K562 (cell line): ENCODE results near the gene FAT2. TPM values are rescaled to one million over a fixed set of nuclear protein-coding genes. Genes with fewer than 3 reads are reported as not detected.

Experiments used
- ATAC-seq: fragments of 200-7000 bp; cut with Tn5 transposase; 3 replicates; pipeline ENCODE4 v1.9.1; 2020; ENCODE audit warnings: moderate library complexity
- BruUV-seq: library from RNA; stranded (reverse); fragments of 400-500 nt; replicated peaks from 2 replicates; lab custom pipeline; 2021; lab: Mats Ljungman, UMichigan
- CTCF ChIA-PET: fragments of 300-600 bp; formaldehyde crosslinking; extraction: SDS; loops from one replicate; lab custom pipeline; 2021; ENCODE audit warnings: low intra/inter-chr PET ratio; lab: Yijun Ruan, JAX
- POLR2A ChIA-PET: fragments of 300-600, 350-650 bp; sonication (Branson Sonifier 250); formaldehyde crosslinking; extraction: SDS; loops from one replicate; lab custom pipeline; 2021; ENCODE audit warnings: antibody characterized with exemption, inconsistent platforms; lab: Yijun Ruan, JAX
- DNase-seq, 4 experiments: peaks; one replicate each; pipeline versions ENCODE4 v3.0.0 to v3.0.0-alpha.2; 2011 to 2018; ENCODE audit warnings: low spot score in 3 of 4, mixed read lengths in 3 of 4; ENCODE audit errors: extremely low read depth in 1 of 4
- FAIRE-seq: peaks from 2 replicates; lab custom pipeline; 2011; peaks lifted over from hg19 to GRCh38; lab: Jason Lieb, UNC
- H2AFZ ChIP-seq: 2 replicates; pipeline ENCODE4 v1.6.0; 2011; ENCODE audit warnings: low read depth, low read length, control low read depth, inconsistent platforms
- H3K27ac ChIP-seq: fragments of 200-600 bp; 3 replicates; pipeline ENCODE4 v1.8.0; 2011; ENCODE audit warnings: low read depth, mild to moderate bottlenecking, control low read depth, inconsistent platforms, low read length, moderate library complexity, mixed read lengths; ENCODE audit errors: extremely low read depth
- H3K27me3 ChIP-seq, 2 experiments: fragments of 300-600 bp in 1 of 2; 2 replicates in 1 of 2; 3 replicates in 1 of 2; pipeline versions ENCODE4 v1.6.0 to v1.8.0; 2011; ENCODE audit warnings: inconsistent platforms in 2 of 2, low read length in 2 of 2, mild to moderate bottlenecking in 1 of 2, mixed read lengths in 1 of 2, moderate library complexity in 1 of 2; ENCODE audit not compliant: control insufficient read depth in 2 of 2, insufficient read depth in 2 of 2
- H3K36me3 ChIP-seq: fragments of 300-600 bp; 3 replicates; pipeline ENCODE4 v1.8.0; 2011; ENCODE audit warnings: mild to moderate bottlenecking, low read length, inconsistent platforms; ENCODE audit not compliant: control insufficient read depth, insufficient read depth
- H3K4me1 ChIP-seq, 2 experiments: fragments of 200-600 bp in 1 of 2; replicated peaks in 1 of 2; 2 replicates in 1 of 2; 3 replicates in 1 of 2; pipeline versions ENCODE4 v1.5.1 to v1.8.0; 2011; ENCODE audit warnings: inconsistent platforms in 2 of 2, low read length in 2 of 2, mild to moderate bottlenecking in 1 of 2, mixed read lengths in 1 of 2, moderate library complexity in 1 of 2; ENCODE audit not compliant: control insufficient read depth in 2 of 2, insufficient read depth in 2 of 2
- H3K4me2 ChIP-seq: 2 replicates; pipeline ENCODE4 v1.6.1; 2011; ENCODE audit warnings: low read length, control low read depth, inconsistent platforms, mixed read lengths; ENCODE audit not compliant: insufficient read depth
- H3K4me3 ChIP-seq: fragments of 200-600 bp; sonication (generic), shearing (Covaris generic); 2 replicates; pipeline ENCODE4 v1.5.1; 2016; ENCODE audit warnings: control low read depth, inconsistent platforms
- H3K79me2 ChIP-seq: fragments of 200-600 bp; 3 replicates; pipeline ENCODE4 v1.8.0; 2011; ENCODE audit warnings: low read length, inconsistent platforms; ENCODE audit not compliant: control insufficient read depth, insufficient read depth
- H3K9ac ChIP-seq, 2 experiments: 2 replicates each; pipeline versions ENCODE4 v1.6.0 to v1.6.1; 2011; ENCODE audit warnings: low read depth in 2 of 2, low read length in 2 of 2, control low read depth in 1 of 2, inconsistent platforms in 1 of 2, mild to moderate bottlenecking in 1 of 2, mixed read lengths in 1 of 2; ENCODE audit not compliant: insufficient read depth in 1 of 2
- H3K9me1 ChIP-seq: one replicate; pipeline ENCODE4 v1.6.0; 2011; ENCODE audit warnings: inconsistent platforms, mild to moderate bottlenecking, low read length, moderate library complexity; ENCODE audit not compliant: control insufficient read depth, insufficient read depth
- H3K9me3 ChIP-seq: replicated peaks from 2 replicates; pipeline ENCODE4 v1.5.1; 2011; ENCODE audit warnings: low read depth, low read length, inconsistent platforms; ENCODE audit not compliant: control insufficient read depth, insufficient read depth
- H4K20me1 ChIP-seq: replicated peaks from 2 replicates; pipeline ENCODE4 v1.6.1; 2011; ENCODE audit warnings: low read length, inconsistent platforms, mixed read lengths; ENCODE audit not compliant: control insufficient read depth, insufficient read depth
- NFIC ChIP-seq: fragments of 450-650 bp; IDR thresholded peaks from 2 replicates; pipeline ENCODE4 v1.6.1; 2017; ENCODE audit warnings: mild to moderate bottlenecking, inconsistent platforms
- RBM15 ChIP-seq: fragments of 200-400 bp; formaldehyde crosslinking; IDR thresholded peaks from 2 replicates; pipeline ENCODE4 v1.6.1; 2018; ENCODE audit warnings: mild to moderate bottlenecking, low read length, moderate library complexity; ENCODE audit not compliant: insufficient read depth
- U2AF2 ChIP-seq: fragments of 200-400 bp; formaldehyde crosslinking; optimal IDR thresholded peaks from 2 replicates; pipeline ENCODE3; 2017; ENCODE audit warnings: low read depth, mild to moderate bottlenecking, low read length
- WGBS: fragments of 100-300 bp; shearing (Covaris generic); methylation state at CpG from one replicate; pipeline ENCODE4 v1.1.6; 2016; ENCODE audit warnings: low coverage, mixed read lengths; ENCODE audit not compliant: insufficient coverage; ENCODE audit errors: missing lambda C conversion rate; 5-methylcytosine and 5-hydroxymethylcytosine counted together
- in situ Hi-C: fragments of 300-500 bp; cut with MboI; formaldehyde crosslinking; loops from 4 replicates; pipeline ENCODE4 v1.15.0; 2018; ENCODE audit warnings: inconsistent platforms, mixed read lengths
- intact Hi-C: fragments of 100-400 bp; cut with micrococcal nuclease; formaldehyde crosslinking; loops from 2 replicates; pipeline ENCODE4 v1.14.2; 2022
- polyA plus RNA-seq, 8 experiments: library from polyadenylated mRNA; depleted of rRNA in 4 of 8; stranded (reverse) in 5 of 8; unstranded in 3 of 8; fragments of >200 nt; fragmentation: Nextera tagmentation in 2 of 8; fragmentation: Illumina TruSeq in 1 of 8; extraction: Ambion mirVana in 2 of 8; extraction: Trizol in 1 of 8; gene quantifications; 2 replicates each; pipeline versions ENCODE4 v1.2.1 to v1.2.3, GENCODE V29; 2011 to 2014; ENCODE audit warnings: inconsistent platforms in 1 of 8, missing spikeins in 1 of 8
- total RNA-seq, 7 experiments: library from RNA; depleted of rRNA in 6 of 7; stranded (reverse); fragments of >200 nt in 6 of 7; fragmentation: Illumina TruSeq in 2 of 7; extraction: Trizol in 2 of 7; gene quantifications; 2 replicates each; pipeline versions ENCODE4 v1.2.1 to v1.2.3, GENCODE V29; 2011 to 2021; ENCODE audit warnings: low replicate concordance in 1 of 7
- TF ChIP-seq, protein P1 (sequence below): fragments of 450-650 bp; formaldehyde crosslinking; IDR thresholded peaks from 2 replicates; pipeline ENCODE4 v1.4.0; 2022; ENCODE audit warnings: missing genetic modification characterization

FAT2 gene
- total and polyA plus RNA-seq, 9 of the 15 experiments (the other 6 are each of a cell fraction or from before 2014, with no cell fraction given): not detected

DNA sequence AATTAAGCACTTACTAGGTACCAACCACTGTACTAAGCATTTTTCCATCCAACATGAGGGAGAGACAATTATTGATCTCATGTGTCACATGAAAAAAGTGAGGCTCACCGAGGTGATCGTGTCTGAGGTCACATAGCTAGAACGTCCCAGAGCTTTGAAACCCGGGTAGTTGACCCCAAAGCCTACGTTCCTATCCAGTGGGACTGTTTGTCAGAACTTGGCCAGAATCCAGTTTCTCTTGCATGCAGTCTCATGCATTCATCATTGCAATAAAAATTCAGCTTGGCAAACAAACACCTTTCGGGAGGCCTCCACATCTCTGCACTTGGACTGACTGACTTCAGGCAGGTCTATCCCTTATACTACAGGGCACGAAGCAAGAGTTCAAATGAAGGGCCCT is 23.4 kb upstream of the FAT2 start:
- ChIA-PET POLR2A (no interaction called here), CTCF (no interaction called here)
- no TSS peak for BruUV-seq
- H4K20me1 ChIP-seq: no peaks in the 10 kb centered on the region; the same call in 1 of the 2 replicates
- no peak for ATAC-seq
- H2AFZ ChIP-seq: no peak overlapping the region
- DNase-seq: peak in 1 of 4 experiments; percentile 20
- H3K9ac ChIP-seq: no peak overlapping the region
- under 1% methylated on average over 7 of the region's 7 CpGs for WGBS
- no peak overlapping the region for H3K4me3 ChIP-seq
- H3K36me3 ChIP-seq: no peaks in the 10 kb centered on the region
- H3K27ac ChIP-seq: no peak overlapping the region
- TF ChIP-seq RBM15 (no peak), NFIC (peak; percentile 54)
- H3K79me2 ChIP-seq: no peaks in the 10 kb centered on the region
- no peak overlapping the region for H3K4me2 ChIP-seq
- H3K9me3 ChIP-seq: no peaks in the 10 kb centered on the region
- no peaks in the 10 kb centered on the region for H3K9me1 ChIP-seq
- intact Hi-C loops: no loop called here
- no peaks in the 10 kb centered on the region for H3K4me1 ChIP-seq
- FAIRE-seq: no peak
- in situ Hi-C loops: no loop called here
- peaks cover 16 to 59% of the 10 kb centered on the region in 2 experiments; a peak in 4 of 5 replicates for H3K27me3 ChIP-seq

DNA sequence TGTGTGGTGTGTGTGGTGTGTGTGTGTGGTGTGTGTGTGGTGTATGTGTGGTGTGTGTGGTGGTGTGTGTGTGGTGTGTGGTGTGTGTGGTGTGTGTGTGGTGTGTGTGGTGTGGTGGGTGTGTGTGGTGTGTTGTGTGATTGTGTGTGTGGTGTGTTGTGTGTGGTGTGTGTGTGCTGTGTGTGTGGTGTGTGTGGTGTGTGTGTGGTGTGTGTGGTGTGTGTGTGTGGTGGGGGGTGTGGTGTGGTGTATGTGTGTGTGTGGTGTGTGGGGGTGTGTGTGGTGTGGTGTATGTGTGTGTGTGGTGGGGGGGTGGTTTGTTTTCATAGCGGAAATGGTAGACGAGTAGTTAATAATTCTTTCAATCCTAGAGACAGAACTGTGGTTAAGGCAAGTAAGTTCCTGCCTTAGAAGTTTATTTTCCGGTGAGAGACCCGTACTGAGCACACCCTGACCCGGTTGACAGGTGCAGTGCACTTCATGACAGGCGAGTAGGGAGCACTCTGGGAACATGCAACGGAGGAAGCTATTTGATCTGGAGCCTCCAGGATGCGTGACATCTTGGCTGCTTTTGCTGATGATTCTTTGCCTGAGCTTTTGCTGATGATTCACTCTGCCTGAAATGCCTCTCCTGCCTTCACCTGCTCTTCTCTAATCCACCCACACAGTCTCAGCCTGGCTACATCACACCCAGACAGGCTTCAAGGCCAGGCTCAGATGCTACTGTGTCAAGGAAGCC is 21.7 kb upstream of the FAT2 start:
- Histone ChIP-seq H3K4me2 (no peak overlapping the region), H3K36me3 (no peaks in the 10 kb centered on the region), H3K27ac (no peak overlapping the region), H3K9ac (no peak overlapping the region), H3K79me2 (no peaks in the 10 kb centered on the region), H2AFZ (no peak overlapping the region), H4K20me1 (no peaks in the 10 kb centered on the region), H3K4me1 (no peaks in the 10 kb centered on the region), H3K4me3 (no peak overlapping the region), H3K9me1 (no peaks in the 10 kb centered on the region), H3K27me3 (peaks cover 16 to 59% of the 10 kb centered on the region in 2 experiments; a peak in 4 of 5 replicates), H3K9me3 (no peaks in the 10 kb centered on the region)
- 3% methylated on average over 8 of the region's 8 CpGs for WGBS
- ChIA-PET CTCF (no interaction called here), POLR2A (interaction anchor here (0.9 kb wide), 1 partner anchor 17 kb away, joined by 3 read pairs; no protein-coding TSS in a partner anchor)
- DNase-seq: no peak
- in situ Hi-C loops (no loop called here), intact Hi-C loops (no loop called here)
- FAIRE-seq: peak; percentile 65
- TF ChIP-seq, protein P1, sequence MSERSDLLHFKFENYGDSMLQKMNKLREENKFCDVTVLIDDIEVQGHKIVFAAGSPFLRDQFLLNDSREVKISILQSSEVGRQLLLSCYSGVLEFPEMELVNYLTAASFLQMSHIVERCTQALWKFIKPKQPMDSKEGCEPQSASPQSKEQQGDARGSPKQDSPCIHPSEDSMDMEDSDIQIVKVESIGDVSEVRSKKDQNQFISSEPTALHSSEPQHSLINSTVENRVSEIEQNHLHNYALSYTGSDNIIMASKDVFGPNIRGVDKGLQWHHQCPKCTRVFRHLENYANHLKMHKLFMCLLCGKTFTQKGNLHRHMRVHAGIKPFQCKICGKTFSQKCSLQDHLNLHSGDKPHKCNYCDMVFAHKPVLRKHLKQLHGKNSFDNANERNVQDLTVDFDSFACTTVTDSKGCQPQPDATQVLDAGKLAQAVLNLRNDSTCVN: 0 out of 2 replicates have a peak, but pooled peaks have one; percentile 46
- TF ChIP-seq U2AF2: no peak
- ATAC-seq: no peak
- no TSS peak for BruUV-seq
